ENCODE results near the gene SLX9.
"Not testable (repeated sequence)": the region's sequence is repeated elsewhere in the genome, so short reads cannot be mapped to it uniquely, and the experiment has no call there.

Gene SLX9

DNA sequence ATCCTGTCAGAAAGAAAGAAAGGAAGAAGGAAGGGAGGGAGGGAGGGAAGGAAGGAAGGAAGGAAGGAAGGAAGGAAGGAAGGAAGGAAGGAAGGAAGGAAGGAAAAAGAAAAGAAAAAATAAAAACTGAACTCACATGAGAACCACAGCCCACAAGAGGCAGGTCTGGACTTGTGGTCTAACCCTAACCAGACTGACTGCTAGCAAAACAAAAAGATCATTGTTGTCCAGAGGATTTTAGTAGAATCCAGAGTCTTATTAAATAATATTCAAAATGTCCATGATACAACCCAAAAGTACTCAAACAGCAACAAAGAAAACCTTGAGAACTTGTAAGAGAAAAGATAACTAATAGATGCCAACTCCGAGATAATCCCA, 14.5 kb upstream of the SLX9 start:
- H3K4me3 ChIP-seq (ENCODE audit: low read length) = no peak overlapping the region
- H3K9me3 ChIP-seq (ENCODE audit: control insufficient read depth, insufficient read depth, low read length) = no peaks in the 10 kb centered on the region
- H3K4me1 ChIP-seq (ENCODE audit: control insufficient read depth, insufficient read depth, low read length) = peaks cover 7% of the 10 kb centered on the region
- H3K36me3 ChIP-seq (ENCODE audit: control insufficient read depth, insufficient read depth, low read length) = no peaks in the 10 kb centered on the region
- no peak for DNase-seq (ENCODE audit: low read depth, low spot score)
- no peak overlapping the region for H3K27ac ChIP-seq (ENCODE audit: low read length)
- no CpG with 5 or more reads among the region's 1 CpG for WGBS (ENCODE audit: insufficient coverage, insufficient read length)
- no peaks in the 10 kb centered on the region for H3K27me3 ChIP-seq (ENCODE audit: control insufficient read depth, insufficient read depth, low read length)

DNA sequence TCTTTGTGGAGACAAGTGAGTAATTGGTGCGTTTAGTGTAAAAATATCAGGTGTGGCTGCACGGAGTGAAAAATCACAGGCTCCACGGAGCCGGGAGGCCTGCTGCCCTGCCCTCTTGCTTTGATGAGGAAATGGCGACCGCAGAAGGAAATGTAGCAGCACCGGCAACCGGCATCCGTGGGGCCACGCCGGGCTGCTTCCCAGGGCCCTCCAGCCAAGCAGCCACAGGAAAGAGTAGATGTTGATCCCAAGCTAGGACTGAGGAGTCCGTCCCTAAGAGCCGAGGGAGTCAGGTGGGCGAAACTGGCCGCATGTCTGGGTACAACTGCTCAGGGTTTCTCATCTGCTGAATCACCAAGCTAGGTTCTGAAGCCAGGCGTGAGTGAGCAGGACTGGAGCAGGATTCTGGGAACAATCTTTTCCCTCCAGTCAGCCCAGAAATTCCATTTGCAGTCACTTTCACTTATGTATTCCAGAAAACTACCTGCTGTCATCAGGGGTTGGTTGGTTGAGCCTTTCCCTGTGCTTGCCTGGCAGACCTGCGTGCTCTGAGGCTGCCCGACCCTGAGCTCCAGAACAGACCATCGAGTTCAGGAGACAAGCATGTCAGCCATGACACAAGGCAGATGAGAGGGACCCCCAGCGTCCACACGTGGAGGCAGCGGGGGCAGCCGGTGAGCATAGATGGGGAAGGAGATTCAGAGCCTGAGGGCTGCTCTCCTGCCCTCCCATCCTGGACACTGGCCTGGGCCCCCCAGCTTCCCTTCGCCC, 13.3 kb upstream of the SLX9 start:
- H3K9me3 ChIP-seq (ENCODE audit: control insufficient read depth, insufficient read depth, low read length) = no peaks in the 10 kb centered on the region
- peaks cover 9% of the 10 kb centered on the region for H3K4me1 ChIP-seq (ENCODE audit: control insufficient read depth, insufficient read depth, low read length)
- DNase-seq (ENCODE audit: low read depth, low spot score) = no peak
- H3K36me3 ChIP-seq (ENCODE audit: control insufficient read depth, insufficient read depth, low read length) = no peaks in the 10 kb centered on the region
- peaks cover 10% of the 10 kb centered on the region; the same call in 1 of the 2 replicates for H3K27me3 ChIP-seq (ENCODE audit: control insufficient read depth, insufficient read depth, low read length)
- WGBS (ENCODE audit: insufficient coverage, insufficient read length) = no CpG with 5 or more reads among the region's 24 CpGs
- H3K27ac ChIP-seq (ENCODE audit: low read length) = no peak overlapping the region
- no peak overlapping the region for H3K4me3 ChIP-seq (ENCODE audit: low read length)

GRCh38 chr21:44927259-44927586, 12.6 kb upstream of the SLX9 start:
- Histone ChIP-seq H3K4me3 (ENCODE audit: low read length) (no peak overlapping the region), H3K9me3 (ENCODE audit: control insufficient read depth, insufficient read depth, low read length) (no peaks in the 10 kb centered on the region), H3K27me3 (ENCODE audit: control insufficient read depth, insufficient read depth, low read length) (peaks cover 16% of the 10 kb centered on the region), H3K27ac (ENCODE audit: low read length) (no peak overlapping the region), H3K36me3 (ENCODE audit: control insufficient read depth, insufficient read depth, low read length) (no peaks in the 10 kb centered on the region), H3K4me1 (ENCODE audit: control insufficient read depth, insufficient read depth, low read length) (peaks cover 10% of the 10 kb centered on the region)
- no CpG with 5 or more reads among the region's 4 CpGs for WGBS (ENCODE audit: insufficient coverage, insufficient read length)
- DNase-seq (ENCODE audit: low read depth, low spot score) = no peak

- Histone ChIP-seq H3K27me3 (ENCODE audit: control insufficient read depth, insufficient read depth, low read length) (peaks cover 17% of the 10 kb centered on the region), H3K36me3 (ENCODE audit: control insufficient read depth, insufficient read depth, low read length) (no peaks in the 10 kb centered on the region), H3K4me1 (ENCODE audit: control insufficient read depth, insufficient read depth, low read length) (peaks cover 10% of the 10 kb centered on the region), H3K27ac (ENCODE audit: low read length) (no peak overlapping the region), H3K4me3 (ENCODE audit: low read length) (no peak overlapping the region), H3K9me3 (ENCODE audit: control insufficient read depth, insufficient read depth, low read length) (no peaks in the 10 kb centered on the region)
- DNase-seq (ENCODE audit: low read depth, low spot score) = no peak
- no CpG with 5 or more reads among the region's 19 CpGs for WGBS (ENCODE audit: insufficient coverage, insufficient read length)
Observed at GRCh38 chr21:44927587-44928461, 12.0 kb upstream of the SLX9 start.

DNA sequence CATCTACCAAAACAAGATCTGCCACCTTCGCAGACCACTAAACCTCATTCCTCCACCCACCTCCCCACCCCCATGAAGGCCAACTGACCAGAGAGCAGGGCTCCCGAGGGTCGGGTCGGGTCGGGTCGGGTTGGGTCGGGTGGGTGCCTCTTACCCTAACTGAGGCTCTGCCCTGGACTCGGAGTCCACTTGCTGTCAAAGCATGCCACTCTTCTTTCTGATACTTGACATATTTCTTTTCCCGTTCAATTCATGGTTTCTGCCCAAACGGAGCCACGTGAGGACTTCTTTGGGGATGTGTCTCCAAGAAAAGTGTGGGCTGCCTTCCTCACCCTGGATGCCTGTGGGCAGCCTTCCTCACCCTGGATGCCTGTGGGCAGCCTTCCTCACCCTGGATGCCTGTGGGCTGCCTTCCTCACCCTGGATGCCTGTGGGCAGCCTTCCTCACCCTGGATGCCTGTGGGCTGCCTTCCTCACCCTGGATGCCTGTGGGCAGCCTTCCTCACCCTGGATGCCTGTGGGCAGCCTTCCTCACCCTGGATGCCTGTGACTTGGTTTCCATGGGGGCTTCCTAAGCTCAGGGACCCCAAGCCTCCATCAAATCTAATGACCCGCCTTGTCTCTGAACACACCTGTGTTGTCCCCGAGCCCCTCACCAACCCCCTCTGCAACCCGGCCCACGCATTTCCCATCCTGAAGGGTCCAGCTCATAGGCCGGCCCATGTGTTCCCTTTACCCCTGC, 11.2 kb upstream of the SLX9 start:
- not testable (repeated sequence) for H3K9me3 ChIP-seq (ENCODE audit: control insufficient read depth, insufficient read depth, low read length); H3K36me3 ChIP-seq (ENCODE audit: control insufficient read depth, insufficient read depth, low read length); H3K27ac ChIP-seq (ENCODE audit: low read length); DNase-seq (ENCODE audit: low read depth, low spot score); H3K4me3 ChIP-seq (ENCODE audit: low read length)
- WGBS (ENCODE audit: insufficient coverage, insufficient read length) = no CpG with 5 or more reads among the region's 16 CpGs
- peaks cover 21% of the 10 kb centered on the region for H3K27me3 ChIP-seq (ENCODE audit: control insufficient read depth, insufficient read depth, low read length)
- peaks cover 10% of the 10 kb centered on the region for H3K4me1 ChIP-seq (ENCODE audit: control insufficient read depth, insufficient read depth, low read length)

GRCh38 chr21:44929242-44929798, 10.5 kb upstream of the SLX9 start:
- no peak overlapping the region for H3K4me3 ChIP-seq (ENCODE audit: low read length)
- no peaks in the 10 kb centered on the region for H3K36me3 ChIP-seq (ENCODE audit: control insufficient read depth, insufficient read depth, low read length)
- no CpG with 5 or more reads among the region's 6 CpGs for WGBS (ENCODE audit: insufficient coverage, insufficient read length)
- H3K4me1 ChIP-seq (ENCODE audit: control insufficient read depth, insufficient read depth, low read length) = peaks cover 10% of the 10 kb centered on the region
- H3K27me3 ChIP-seq (ENCODE audit: control insufficient read depth, insufficient read depth, low read length) = peaks cover 21% of the 10 kb centered on the region
- DNase-seq (ENCODE audit: low read depth, low spot score) = no peak
- no peak overlapping the region for H3K27ac ChIP-seq (ENCODE audit: low read length)
- no peaks in the 10 kb centered on the region for H3K9me3 ChIP-seq (ENCODE audit: control insufficient read depth, insufficient read depth, low read length)

GRCh38 chr21:44929799-44930542, 9.9 kb upstream of the SLX9 start:
- WGBS (ENCODE audit: insufficient coverage, insufficient read length) = no CpG with 5 or more reads among the region's 9 CpGs
- DNase-seq (ENCODE audit: low read depth, low spot score) = no peak
- Histone ChIP-seq H3K36me3 (ENCODE audit: control insufficient read depth, insufficient read depth, low read length) (no peaks in the 10 kb centered on the region), H3K27ac (ENCODE audit: low read length) (no peak overlapping the region), H3K9me3 (ENCODE audit: control insufficient read depth, insufficient read depth, low read length) (no peaks in the 10 kb centered on the region), H3K4me3 (ENCODE audit: low read length) (no peak overlapping the region), H3K4me1 (ENCODE audit: control insufficient read depth, insufficient read depth, low read length) (peaks cover 10% of the 10 kb centered on the region), H3K27me3 (ENCODE audit: control insufficient read depth, insufficient read depth, low read length) (peaks cover 23% of the 10 kb centered on the region)

DNA sequence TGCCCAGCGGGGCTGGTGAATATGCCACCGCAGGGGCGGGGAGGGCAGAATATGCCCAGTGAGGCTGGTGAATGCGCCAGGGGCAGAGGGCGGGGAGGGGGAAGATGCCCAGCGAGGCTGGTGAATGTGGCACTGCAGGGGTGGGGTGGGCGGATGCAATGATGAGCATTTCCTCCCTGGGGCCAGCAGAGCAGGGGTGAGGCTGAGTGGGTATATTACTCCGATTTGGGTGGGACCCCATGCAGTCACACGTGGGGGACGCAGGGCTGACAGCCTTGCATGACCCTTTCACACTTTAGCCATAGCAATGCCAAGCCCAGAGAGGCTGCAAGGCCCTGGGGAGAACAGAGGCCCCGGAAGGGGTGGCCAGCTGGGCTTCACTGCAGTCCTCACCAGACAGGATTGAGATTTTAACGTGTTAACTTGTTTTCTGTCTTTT, 9.3 kb upstream of the SLX9 start:
- Histone ChIP-seq H3K36me3 (ENCODE audit: control insufficient read depth, insufficient read depth, low read length) (no peaks in the 10 kb centered on the region), H3K4me3 (ENCODE audit: low read length) (no peak overlapping the region), H3K27ac (ENCODE audit: low read length) (no peak overlapping the region), H3K9me3 (ENCODE audit: control insufficient read depth, insufficient read depth, low read length) (no peaks in the 10 kb centered on the region), H3K4me1 (ENCODE audit: control insufficient read depth, insufficient read depth, low read length) (peaks cover 10% of the 10 kb centered on the region), H3K27me3 (ENCODE audit: control insufficient read depth, insufficient read depth, low read length) (peaks cover 23% of the 10 kb centered on the region)
- DNase-seq (ENCODE audit: low read depth, low spot score) = no peak
- no CpG with 5 or more reads among the region's 12 CpGs for WGBS (ENCODE audit: insufficient coverage, insufficient read length)

- Histone ChIP-seq H3K27me3 (ENCODE audit: control insufficient read depth, insufficient read depth, low read length) (peaks cover 23% of the 10 kb centered on the region), H3K27ac (ENCODE audit: low read length) (no peak overlapping the region), H3K36me3 (ENCODE audit: control insufficient read depth, insufficient read depth, low read length) (no peaks in the 10 kb centered on the region), H3K4me1 (ENCODE audit: control insufficient read depth, insufficient read depth, low read length) (peaks cover 10% of the 10 kb centered on the region), H3K9me3 (ENCODE audit: control insufficient read depth, insufficient read depth, low read length) (no peaks in the 10 kb centered on the region), H3K4me3 (ENCODE audit: low read length) (peak overlapping the region; percentile 22)
- no peak for DNase-seq (ENCODE audit: low read depth, low spot score)
- no CpG with 5 or more reads among the region's 19 CpGs for WGBS (ENCODE audit: insufficient coverage, insufficient read length)
Observed at GRCh38 chr21:44931137-44931500, 8.7 kb upstream of the SLX9 start.
